Activated CD8-positive, alpha-beta memory T cell treated with anti-CD3 and anti-CD28 coated beads for 36 hours (primary cell): Measurements from ENCODE around the gene ZKSCAN8. TPM values are rescaled to one million over a fixed set of nuclear protein-coding genes. Genes with fewer than 3 reads are reported as not detected.

ENCODE experiments used
- CTCF ChIA-PET: fragments of 350-600 bp; sonication (Branson Sonifier 250); formaldehyde crosslinking; loops from one replicate; lab custom pipeline; 2021; ENCODE audit warnings: antibody characterized with exemption; lab: Charles Lee
- POLR2A ChIA-PET: fragments of 350-600 bp; sonication (Branson Sonifier 250); formaldehyde crosslinking; loops from one replicate; lab custom pipeline; 2021; ENCODE audit warnings: antibody characterized with exemption; lab: Charles Lee
- total RNA-seq, 2 experiments: library from RNA; stranded (reverse); gene quantifications; one replicate each; pipeline ENCODE4 v1.2.3, GENCODE V29; 2021

The ZKSCAN8 gene
- total RNA-seq, 2 experiments from 2014 or later: 14.3 to 14.5 TPM

DNA sequence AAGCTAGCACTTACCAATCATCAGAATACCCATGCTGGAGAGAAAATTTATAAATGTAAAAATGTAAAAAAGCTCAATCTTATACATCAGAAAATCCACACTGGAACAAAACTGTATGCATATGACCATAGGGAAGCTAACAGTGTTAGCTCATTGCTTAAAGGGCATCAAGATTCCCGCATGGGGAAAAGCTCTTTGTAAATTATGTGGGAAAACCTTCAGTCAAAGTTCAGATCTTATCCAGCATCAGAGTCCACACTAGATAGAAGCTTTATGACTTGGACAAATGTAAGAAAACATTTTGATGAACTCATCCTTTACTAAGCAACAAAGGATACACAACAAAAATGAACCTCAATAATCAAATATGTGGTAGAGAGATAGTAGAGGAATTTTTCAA, 34.7 kb downstream of the ZKSCAN8 start:
- CTCF ChIA-PET: interaction anchor here (0.9 kb wide), 1 partner anchor 52 kb away, joined by 3 read pairs; the partner anchor contains the start of gene ZSCAN16
- POLR2A ChIA-PET: no interaction called here

DNA sequence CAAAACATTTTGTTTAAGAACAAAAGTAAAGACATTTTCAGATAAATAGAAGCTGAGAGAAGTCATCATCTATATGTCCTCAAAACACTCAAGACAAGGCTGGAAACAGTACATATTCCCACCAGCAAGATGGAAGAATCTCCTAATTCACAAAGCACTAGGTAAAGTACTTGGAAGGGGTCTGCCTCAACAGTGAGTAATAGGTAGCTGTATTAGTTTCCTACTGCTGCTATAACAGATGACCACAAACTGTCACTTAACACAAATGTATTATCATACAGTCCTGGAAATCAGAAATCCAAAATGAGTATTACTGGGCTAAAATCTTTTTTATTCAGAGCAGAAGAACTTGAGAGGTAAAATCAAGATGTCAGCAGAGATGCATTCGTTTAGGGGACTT, 40.6 kb downstream of the ZKSCAN8 start:
- ChIA-PET POLR2A (no interaction called here), CTCF (interaction anchor here (0.7 kb wide), 1 partner anchor 495 kb away, joined by 4 read pairs; no protein-coding TSS in a partner anchor)

DNA sequence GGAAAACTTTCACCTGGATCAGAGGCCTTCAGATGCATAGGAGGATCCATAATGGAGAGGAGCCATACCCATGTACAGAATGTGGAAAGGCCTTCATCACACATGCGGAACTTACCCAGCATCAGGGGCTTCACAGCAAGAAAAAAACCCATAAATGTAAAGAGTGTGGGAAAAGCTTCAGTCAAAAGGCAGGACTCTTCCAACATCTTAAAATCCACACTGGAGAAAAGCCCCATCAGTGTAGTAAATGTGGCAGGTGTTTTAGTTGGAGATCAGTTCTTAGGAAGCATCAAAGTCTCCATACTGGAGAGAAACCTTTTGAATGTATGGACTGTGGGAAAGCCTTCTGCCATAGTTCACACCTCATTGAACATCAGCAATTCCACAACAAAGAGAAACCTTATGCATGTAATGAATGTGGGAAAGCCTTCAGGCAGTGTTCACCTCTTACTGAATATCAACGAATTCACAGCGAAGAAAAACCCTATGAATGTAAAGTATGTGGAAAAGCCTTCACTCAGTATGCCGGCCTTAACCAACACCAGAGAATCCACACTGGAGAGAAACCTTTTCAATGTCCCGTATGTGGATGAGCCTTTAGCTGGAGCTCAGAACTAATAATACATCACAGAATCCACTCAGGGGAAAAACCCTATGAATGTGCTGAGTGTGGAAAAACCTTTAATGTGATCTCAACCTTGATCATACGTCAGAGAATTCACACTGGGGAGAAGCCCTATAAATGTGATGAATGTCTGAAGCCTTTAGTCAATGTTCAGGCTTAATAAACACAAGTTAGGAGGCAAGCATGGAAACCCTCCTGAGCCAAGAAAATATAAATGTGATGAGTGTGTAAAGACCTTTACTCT, 46.7 kb downstream of the ZKSCAN8 start:
- CTCF ChIA-PET: no interaction called here
- POLR2A ChIA-PET: no interaction called here

DNA sequence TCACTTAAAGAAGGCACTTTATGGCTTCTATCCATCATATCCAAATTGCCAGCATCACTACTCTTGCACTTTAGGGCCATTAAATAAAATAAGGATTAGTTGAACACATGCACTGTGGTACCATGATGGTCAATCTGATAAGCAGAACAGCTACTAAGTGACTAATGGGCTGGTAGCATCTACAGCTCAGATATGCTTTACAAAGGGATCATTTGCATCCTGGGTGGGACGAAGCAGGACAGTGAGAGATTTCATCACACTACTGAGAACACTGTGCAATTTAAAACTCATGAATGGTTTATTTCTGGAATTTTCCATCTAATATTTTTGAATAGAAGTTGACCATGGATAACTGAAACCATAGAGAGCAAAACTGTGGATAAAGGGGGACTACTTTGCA, 58.3 kb downstream of the ZKSCAN8 start:
- POLR2A ChIA-PET: no interaction called here

DNA sequence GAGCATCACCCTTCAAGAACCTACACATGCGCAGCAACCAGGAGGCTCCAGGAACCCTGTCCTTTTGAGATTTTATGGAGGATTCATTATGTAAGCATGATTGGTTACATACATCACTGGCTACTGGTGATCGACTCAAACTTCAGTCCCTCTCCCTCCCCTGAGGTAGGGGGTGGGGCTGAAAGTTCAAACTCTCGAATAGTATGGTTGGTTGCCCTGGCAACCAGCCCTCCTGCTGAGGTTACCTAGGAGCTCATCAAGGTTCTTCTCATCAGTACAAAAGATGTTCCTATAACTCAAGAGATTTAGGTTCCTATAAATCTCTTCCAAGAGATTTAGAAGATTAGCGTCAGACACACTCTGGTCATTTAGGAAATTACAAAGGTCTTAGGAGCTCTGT, 61.5 kb downstream of the ZKSCAN8 start:
- POLR2A ChIA-PET: no interaction called here
- CTCF ChIA-PET: no interaction called here

More for the DNA sequence above, 58.3 kb downstream of the ZKSCAN8 start:
- CTCF ChIA-PET: no interaction called here

DNA sequence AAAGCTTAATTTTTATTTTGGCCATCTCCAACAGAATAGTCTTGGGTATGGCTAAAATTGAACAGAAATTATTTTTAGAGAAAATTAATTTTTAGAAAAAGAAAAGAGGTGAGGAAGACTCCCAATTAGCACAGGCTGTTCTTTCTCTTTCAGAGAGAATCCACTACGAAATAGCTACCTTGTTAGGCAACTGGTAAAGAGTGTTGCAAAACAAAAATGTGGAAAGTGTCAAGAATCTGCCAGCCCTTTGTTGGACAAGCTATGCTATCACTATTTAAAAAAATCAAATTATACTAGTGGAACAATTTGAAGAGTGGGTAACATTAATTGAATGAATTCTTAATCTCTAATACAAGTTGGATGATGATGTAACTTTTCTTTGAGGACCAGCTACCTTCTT, 64.2 kb downstream of the ZKSCAN8 start:
- ChIA-PET CTCF (no interaction called here), POLR2A (no interaction called here)

DNA sequence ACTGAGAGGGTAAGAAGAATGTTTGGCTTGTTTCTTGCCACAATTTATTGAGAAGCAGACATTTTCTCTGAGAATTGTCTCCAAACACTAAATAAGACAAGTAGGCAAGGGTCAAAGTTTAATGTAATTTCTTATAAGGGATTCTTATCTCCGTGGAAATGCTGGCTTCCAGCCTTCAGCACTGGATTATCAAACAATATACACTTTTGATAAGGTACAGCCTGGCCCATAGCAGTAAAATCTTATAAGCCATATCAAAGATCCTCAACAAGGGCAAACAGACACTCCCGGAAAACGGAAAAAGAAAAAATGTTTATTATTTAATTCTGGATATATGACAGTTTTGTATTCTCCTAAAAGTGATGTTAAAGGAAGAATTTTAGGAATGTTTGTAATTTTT, 64.8 kb downstream of the ZKSCAN8 start:
- CTCF ChIA-PET: interaction anchor here (0.6 kb wide), 1 partner anchor 518 kb away, joined by 5 read pairs; no protein-coding TSS in a partner anchor
- POLR2A ChIA-PET: no interaction called here

DNA sequence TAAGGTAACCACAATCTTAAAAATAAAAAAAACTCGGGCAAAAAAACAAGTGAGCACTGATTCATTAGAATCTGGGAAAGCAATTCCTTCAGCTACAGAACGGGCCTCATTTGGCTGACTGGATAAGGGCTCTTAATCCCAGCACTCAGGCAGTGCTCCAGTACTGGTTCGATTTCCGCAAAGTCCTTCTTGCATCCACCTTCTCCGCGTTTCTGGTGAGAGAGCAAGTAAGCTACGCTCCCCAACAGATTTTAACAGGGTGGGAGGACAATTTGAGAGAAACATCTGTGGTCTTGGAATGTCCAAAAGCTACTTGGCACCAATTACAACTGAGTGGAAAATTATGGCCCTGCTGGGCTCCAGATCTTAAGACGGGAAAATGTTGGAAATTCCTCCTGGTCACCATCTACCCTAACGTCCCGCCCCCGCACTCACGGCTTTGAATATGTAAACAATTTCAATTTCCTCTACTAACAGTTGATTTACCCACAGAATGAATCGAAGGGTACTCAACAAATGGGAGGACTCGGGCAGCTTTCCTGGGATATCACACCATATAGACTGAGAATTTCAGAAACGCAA, 65.3 kb downstream of the ZKSCAN8 start:
- ChIA-PET CTCF (interaction anchor here (0.6 kb wide), 1 partner anchor 518 kb away, joined by 5 read pairs; no protein-coding TSS in a partner anchor), POLR2A (no interaction called here)

DNA sequence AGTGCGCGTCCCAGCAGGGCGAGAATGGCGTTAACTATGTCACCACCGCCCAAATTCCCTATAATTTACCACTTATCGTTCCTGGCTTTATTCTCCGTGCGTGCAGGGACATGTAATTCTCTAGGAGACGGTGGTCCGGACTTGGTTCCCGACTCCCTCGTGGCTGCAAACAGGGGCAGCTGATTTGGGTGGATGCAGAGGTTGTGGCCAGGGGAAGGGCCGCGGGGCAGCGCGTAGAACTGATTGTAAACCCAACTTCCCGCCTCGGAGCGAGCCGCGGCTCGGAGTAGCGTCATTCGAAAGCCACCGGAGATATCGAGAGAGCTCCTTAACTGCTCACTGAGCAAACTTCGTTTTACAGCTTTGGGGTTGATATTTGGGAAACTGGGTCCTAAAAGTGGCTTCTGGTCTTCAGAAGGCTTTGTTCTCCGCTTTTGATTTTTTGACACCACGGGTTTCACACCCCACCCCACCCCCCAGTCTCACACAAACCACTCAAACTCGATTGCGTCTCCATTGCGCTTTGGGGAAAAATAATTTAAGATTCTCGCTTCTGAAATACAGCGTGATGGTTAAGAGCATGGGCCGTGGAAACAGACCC, 65.9 kb downstream of the ZKSCAN8 start:
- CTCF ChIA-PET: no interaction called here

DNA sequence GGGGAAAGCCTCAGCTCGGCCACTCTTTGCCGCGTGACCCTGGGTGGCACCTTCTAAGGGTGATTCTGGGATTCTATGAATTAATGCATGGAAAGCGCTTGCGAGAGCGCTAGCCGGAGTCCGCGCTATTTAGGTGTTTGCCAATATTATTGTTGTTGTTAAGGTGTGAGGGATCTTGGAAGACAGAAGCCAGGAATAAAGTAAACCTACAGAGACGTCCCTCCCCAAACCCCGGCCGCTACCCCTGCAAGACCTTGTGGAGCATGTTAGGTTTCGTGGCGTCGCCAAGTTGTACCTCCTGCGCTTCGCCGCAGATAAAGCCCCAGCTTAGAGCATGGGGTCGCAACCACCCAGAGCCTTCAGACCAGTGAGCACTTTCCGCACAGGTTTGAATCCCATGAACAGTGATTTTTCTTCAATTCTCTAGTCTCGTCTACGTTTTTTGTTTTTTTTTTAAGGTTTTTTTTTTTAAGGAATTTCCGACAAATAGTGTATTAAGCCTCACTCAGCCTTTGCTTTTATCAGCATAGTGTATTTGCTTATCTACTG, 66.5 kb downstream of the ZKSCAN8 start:
- ChIA-PET CTCF (no interaction called here), POLR2A (no interaction called here)

More for the DNA sequence above, 65.9 kb downstream of the ZKSCAN8 start:
- POLR2A ChIA-PET: no interaction called here

Other genes starting within 250 kb of the ZKSCAN8 start
- not detected for gene OR2B2, start 229.5 kb upstream of the ZKSCAN8 start, total RNA-seq
- gene OR2B6, start 184.6 kb upstream of the ZKSCAN8 start, total RNA-seq: not detected
- 1 to 10 TPM; 1.7 to 2.2 TPM for gene ZNF165, start 61.3 kb upstream of the ZKSCAN8 start, total RNA-seq
- 1 to 10 TPM; 3.2 to 4.5 TPM for gene ZSCAN16, start 17.3 kb upstream of the ZKSCAN8 start, total RNA-seq
- gene ZSCAN9, start 83.4 kb downstream of the ZKSCAN8 start, total RNA-seq: 1 to 10 TPM; 5.8 to 7.3 TPM
- 1 to 10 TPM; 4.4 to 4.5 TPM for gene ZKSCAN4, start 110.4 kb downstream of the ZKSCAN8 start, total RNA-seq
- under 1 TPM; 0.30 to 0.40 TPM for gene NKAPL, start 117.4 kb downstream of the ZKSCAN8 start, total RNA-seq
- gene ZSCAN26, start 125.3 kb downstream of the ZKSCAN8 start, total RNA-seq: 1 to 10 TPM; 5.2 to 5.4 TPM
- 1 to 10 TPM; 4.1 TPM for gene PGBD1, start 139.7 kb downstream of the ZKSCAN8 start, total RNA-seq
- 1 to 10 TPM in 1 of 2 experiments, under 1 TPM in 1; 0.61 to 1.5 TPM for gene ZSCAN31, start 194.3 kb downstream of the ZKSCAN8 start, total RNA-seq
- gene ZKSCAN3, start 208.1 kb downstream of the ZKSCAN8 start, total RNA-seq: 1 to 10 TPM; 2.8 to 2.9 TPM